Hypothalamus (tissue), 51 donors: ENCODE results near the gene ANXA9.

Experiments used
- DNase-seq, 51 donors: peaks; one replicate each; lab custom pipeline; 2025; lab: John Stamatoyannopoulos, UW

ANXA9 gene

DNA sequence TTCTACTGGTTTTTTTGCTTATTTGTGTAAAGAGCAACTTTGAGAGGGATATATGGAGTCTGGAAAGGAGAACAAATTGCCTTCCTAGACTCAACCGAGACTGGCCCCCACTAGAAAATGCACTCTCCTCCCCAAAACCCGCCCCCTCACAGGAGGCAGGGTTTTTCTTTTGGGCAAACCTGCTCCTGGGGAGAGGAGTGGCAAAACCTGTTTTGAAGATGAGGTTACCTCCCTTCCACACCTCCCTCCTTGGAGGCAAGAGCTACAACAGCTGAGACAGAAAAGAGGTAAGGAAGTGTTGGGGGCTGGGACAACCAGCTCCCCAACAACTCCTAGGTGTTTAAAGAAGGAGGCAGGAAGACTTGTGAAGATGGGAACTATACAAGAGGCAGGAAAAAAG is 54.3 kb downstream of the ANXA9 start, which contains the start of gene BNIPL:
Gene BNIPL, plus strand, starts transcription at position 231 of the 400 bp plus-strand sequence. Its CDS starts 140 bp downstream, at position 371.
- no peak for DNase-seq

GRCh38 chr1:151037032-151037431 is 54.9 kb downstream of the ANXA9 start:
- no peak for DNase-seq

DNA sequence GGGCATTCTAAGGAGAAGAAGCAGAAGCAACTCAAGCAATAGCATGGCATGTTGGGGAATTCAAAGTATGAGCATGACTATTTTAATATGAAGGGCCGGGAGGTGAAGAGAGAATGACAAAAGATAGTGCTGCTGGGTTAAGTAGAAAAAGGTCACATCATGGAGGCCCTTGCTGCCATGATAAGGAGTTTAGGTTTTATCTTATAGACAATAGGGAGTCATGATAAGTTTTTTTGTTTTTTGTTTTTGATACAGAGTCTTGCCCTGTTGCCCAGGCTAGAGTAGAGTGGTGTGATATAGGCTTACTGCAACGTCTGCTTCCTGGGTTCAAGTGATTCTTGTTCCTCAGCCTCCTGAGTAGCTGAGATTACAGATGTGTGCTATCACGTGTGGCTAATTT is 57.4 kb downstream of the ANXA9 start:
- DNase-seq, result no peak

GRCh38 chr1:151043163-151043562 is 61.1 kb downstream of the ANXA9 start:
- no peak for DNase-seq
